K562 (cell line): ENCODE measurements around the gene LTBP1. TPM values are rescaled to one million over a fixed set of nuclear protein-coding genes. Genes with fewer than 3 reads are reported as not detected.

Source experiments
- ATAC-seq: fragments of 200-7000 bp; cut with Tn5 transposase; 3 replicates; pipeline ENCODE4 v1.9.1; 2020; ENCODE audit warnings: moderate library complexity
- BruUV-seq: library from RNA; stranded (reverse); fragments of 400-500 nt; replicated peaks from 2 replicates; lab custom pipeline; 2021; lab: Mats Ljungman, UMichigan
- CTCF ChIA-PET: fragments of 300-600 bp; formaldehyde crosslinking; extraction: SDS; loops from one replicate; lab custom pipeline; 2021; ENCODE audit warnings: low intra/inter-chr PET ratio; lab: Yijun Ruan, JAX
- POLR2A ChIA-PET: fragments of 300-600, 350-650 bp; sonication (Branson Sonifier 250); formaldehyde crosslinking; extraction: SDS; loops from one replicate; lab custom pipeline; 2021; ENCODE audit warnings: antibody characterized with exemption, inconsistent platforms; lab: Yijun Ruan, JAX
- DNase-seq, 4 experiments: peaks; one replicate each; pipeline versions ENCODE4 v3.0.0 to v3.0.0-alpha.2; 2011 to 2018; ENCODE audit warnings: low spot score in 3 of 4, mixed read lengths in 3 of 4; ENCODE audit errors: extremely low read depth in 1 of 4
- FAIRE-seq: peaks from 2 replicates; lab custom pipeline; 2011; peaks lifted over from hg19 to GRCh38; lab: Jason Lieb, UNC
- H2AFZ ChIP-seq: 2 replicates; pipeline ENCODE4 v1.6.0; 2011; ENCODE audit warnings: low read depth, low read length, control low read depth, inconsistent platforms
- H3K27ac ChIP-seq: fragments of 200-600 bp; 3 replicates; pipeline ENCODE4 v1.8.0; 2011; ENCODE audit warnings: low read depth, mild to moderate bottlenecking, control low read depth, inconsistent platforms, low read length, moderate library complexity, mixed read lengths; ENCODE audit errors: extremely low read depth
- H3K27me3 ChIP-seq, 2 experiments: fragments of 300-600 bp in 1 of 2; 2 replicates in 1 of 2; 3 replicates in 1 of 2; pipeline versions ENCODE4 v1.6.0 to v1.8.0; 2011; ENCODE audit warnings: inconsistent platforms in 2 of 2, low read length in 2 of 2, mild to moderate bottlenecking in 1 of 2, mixed read lengths in 1 of 2, moderate library complexity in 1 of 2; ENCODE audit not compliant: control insufficient read depth in 2 of 2, insufficient read depth in 2 of 2
- H3K36me3 ChIP-seq: fragments of 300-600 bp; 3 replicates; pipeline ENCODE4 v1.8.0; 2011; ENCODE audit warnings: mild to moderate bottlenecking, low read length, inconsistent platforms; ENCODE audit not compliant: control insufficient read depth, insufficient read depth
- H3K4me1 ChIP-seq, 2 experiments: fragments of 200-600 bp in 1 of 2; replicated peaks in 1 of 2; 2 replicates in 1 of 2; 3 replicates in 1 of 2; pipeline versions ENCODE4 v1.5.1 to v1.8.0; 2011; ENCODE audit warnings: inconsistent platforms in 2 of 2, low read length in 2 of 2, mild to moderate bottlenecking in 1 of 2, mixed read lengths in 1 of 2, moderate library complexity in 1 of 2; ENCODE audit not compliant: control insufficient read depth in 2 of 2, insufficient read depth in 2 of 2
- H3K4me2 ChIP-seq: 2 replicates; pipeline ENCODE4 v1.6.1; 2011; ENCODE audit warnings: low read length, control low read depth, inconsistent platforms, mixed read lengths; ENCODE audit not compliant: insufficient read depth
- H3K4me3 ChIP-seq: fragments of 200-600 bp; sonication (generic), shearing (Covaris generic); 2 replicates; pipeline ENCODE4 v1.5.1; 2016; ENCODE audit warnings: control low read depth, inconsistent platforms
- H3K79me2 ChIP-seq: fragments of 200-600 bp; 3 replicates; pipeline ENCODE4 v1.8.0; 2011; ENCODE audit warnings: low read length, inconsistent platforms; ENCODE audit not compliant: control insufficient read depth, insufficient read depth
- H3K9ac ChIP-seq, 2 experiments: 2 replicates each; pipeline versions ENCODE4 v1.6.0 to v1.6.1; 2011; ENCODE audit warnings: low read depth in 2 of 2, low read length in 2 of 2, control low read depth in 1 of 2, inconsistent platforms in 1 of 2, mild to moderate bottlenecking in 1 of 2, mixed read lengths in 1 of 2; ENCODE audit not compliant: insufficient read depth in 1 of 2
- H3K9me1 ChIP-seq: one replicate; pipeline ENCODE4 v1.6.0; 2011; ENCODE audit warnings: inconsistent platforms, mild to moderate bottlenecking, low read length, moderate library complexity; ENCODE audit not compliant: control insufficient read depth, insufficient read depth
- H3K9me3 ChIP-seq: replicated peaks from 2 replicates; pipeline ENCODE4 v1.5.1; 2011; ENCODE audit warnings: low read depth, low read length, inconsistent platforms; ENCODE audit not compliant: control insufficient read depth, insufficient read depth
- H4K20me1 ChIP-seq: replicated peaks from 2 replicates; pipeline ENCODE4 v1.6.1; 2011; ENCODE audit warnings: low read length, inconsistent platforms, mixed read lengths; ENCODE audit not compliant: control insufficient read depth, insufficient read depth
- EZH2 ChIP-seq: IDR thresholded peaks from 2 replicates; pipeline ENCODE4 v1.6.1; 2012; ENCODE audit warnings: low read depth, mild to moderate bottlenecking, inconsistent platforms, low read length, borderline replicate concordance
- PCBP2 ChIP-seq: fragments of 200-400 bp; formaldehyde crosslinking; IDR thresholded peaks from 2 replicates; pipeline ENCODE4 v1.6.1; 2018; ENCODE audit warnings: low read length, low read depth, mild to moderate bottlenecking, moderate library complexity; ENCODE audit not compliant: poor library complexity, severe bottlenecking
- ZNF232 ChIP-seq: sonication (generic); formaldehyde crosslinking; IDR thresholded peaks from 2 replicates; pipeline ENCODE4 v1.8.0; 2022; ENCODE audit warnings: mild to moderate bottlenecking, missing genetic modification reagents
- WGBS: fragments of 100-300 bp; shearing (Covaris generic); methylation state at CpG from one replicate; pipeline ENCODE4 v1.1.6; 2016; ENCODE audit warnings: low coverage, mixed read lengths; ENCODE audit not compliant: insufficient coverage; ENCODE audit errors: missing lambda C conversion rate; 5-methylcytosine and 5-hydroxymethylcytosine counted together
- in situ Hi-C: fragments of 300-500 bp; cut with MboI; formaldehyde crosslinking; loops from 4 replicates; pipeline ENCODE4 v1.15.0; 2018; ENCODE audit warnings: inconsistent platforms, mixed read lengths
- intact Hi-C: fragments of 100-400 bp; cut with micrococcal nuclease; formaldehyde crosslinking; loops from 2 replicates; pipeline ENCODE4 v1.14.2; 2022
- polyA plus RNA-seq, 8 experiments: library from polyadenylated mRNA; depleted of rRNA in 4 of 8; stranded (reverse) in 5 of 8; unstranded in 3 of 8; fragments of >200 nt; fragmentation: Nextera tagmentation in 2 of 8; fragmentation: Illumina TruSeq in 1 of 8; extraction: Ambion mirVana in 2 of 8; extraction: Trizol in 1 of 8; gene quantifications; 2 replicates each; pipeline versions ENCODE4 v1.2.1 to v1.2.3, GENCODE V29; 2011 to 2014; ENCODE audit warnings: inconsistent platforms in 1 of 8, missing spikeins in 1 of 8
- total RNA-seq, 7 experiments: library from RNA; depleted of rRNA in 6 of 7; stranded (reverse); fragments of >200 nt in 6 of 7; fragmentation: Illumina TruSeq in 2 of 7; extraction: Trizol in 2 of 7; gene quantifications; 2 replicates each; pipeline versions ENCODE4 v1.2.1 to v1.2.3, GENCODE V29; 2011 to 2021; ENCODE audit warnings: low replicate concordance in 1 of 7

Gene LTBP1
- total and polyA plus RNA-seq, 9 of the 15 experiments (the other 6 are each of a cell fraction or from before 2014, with no cell fraction given), result 3.6 to 16.4 (median 8.5) TPM

DNA sequence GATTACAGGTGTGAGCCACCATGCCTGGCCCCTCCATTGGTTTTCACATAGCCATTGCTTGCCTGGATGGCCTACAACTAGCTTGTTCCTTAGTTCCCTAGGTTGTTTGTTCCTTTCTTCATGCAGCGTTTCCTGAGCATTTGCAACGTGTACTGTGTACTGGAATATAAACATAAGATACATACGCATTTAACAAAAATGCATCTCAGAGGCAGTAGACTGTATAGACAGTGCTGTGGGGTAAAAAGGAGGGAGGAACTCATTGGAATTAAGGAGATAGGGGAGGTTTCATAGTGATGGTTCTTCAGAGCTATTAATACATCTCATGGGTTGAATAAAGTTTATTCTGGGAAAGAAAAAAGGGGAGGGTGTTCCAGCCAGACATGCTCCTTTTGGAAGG lies 269.2 kb downstream of the LTBP1 start:
- H3K9me3 ChIP-seq, result no peaks in the 10 kb centered on the region
- no peaks in the 10 kb centered on the region; the same call in 2 of the 3 replicates for H3K36me3 ChIP-seq
- intact Hi-C loops (no loop called here), in situ Hi-C loops (no loop called here)
- POLR2A ChIA-PET, result no interaction called here
- BruUV-seq, result no TSS peak
- WGBS, result 61% methylated on average over 3 of the region's 3 CpGs
- no peak overlapping the region for H3K9ac ChIP-seq
- H3K4me1 ChIP-seq, result peaks cover 0 to 37% of the 10 kb centered on the region in 2 experiments; a peak in 3 of 5 replicates
- H3K4me2 ChIP-seq, result no peak overlapping the region
- no peaks in the 10 kb centered on the region for H4K20me1 ChIP-seq
- H3K9me1 ChIP-seq, result no peaks in the 10 kb centered on the region
- no peak overlapping the region for H3K4me3 ChIP-seq
- FAIRE-seq, result no peak
- no peaks in the 10 kb centered on the region for H3K79me2 ChIP-seq
- H2AFZ ChIP-seq, result no peak overlapping the region
- CTCF ChIA-PET, result no interaction called here
- TF ChIP-seq ZNF232, result no peak
- TF ChIP-seq, all 486 proteins: peak for 0
- H3K27ac ChIP-seq, result no peak overlapping the region
- H3K27me3 ChIP-seq, result no peaks in the 10 kb centered on the region
- no peak for ATAC-seq
- no peak for DNase-seq

DNA sequence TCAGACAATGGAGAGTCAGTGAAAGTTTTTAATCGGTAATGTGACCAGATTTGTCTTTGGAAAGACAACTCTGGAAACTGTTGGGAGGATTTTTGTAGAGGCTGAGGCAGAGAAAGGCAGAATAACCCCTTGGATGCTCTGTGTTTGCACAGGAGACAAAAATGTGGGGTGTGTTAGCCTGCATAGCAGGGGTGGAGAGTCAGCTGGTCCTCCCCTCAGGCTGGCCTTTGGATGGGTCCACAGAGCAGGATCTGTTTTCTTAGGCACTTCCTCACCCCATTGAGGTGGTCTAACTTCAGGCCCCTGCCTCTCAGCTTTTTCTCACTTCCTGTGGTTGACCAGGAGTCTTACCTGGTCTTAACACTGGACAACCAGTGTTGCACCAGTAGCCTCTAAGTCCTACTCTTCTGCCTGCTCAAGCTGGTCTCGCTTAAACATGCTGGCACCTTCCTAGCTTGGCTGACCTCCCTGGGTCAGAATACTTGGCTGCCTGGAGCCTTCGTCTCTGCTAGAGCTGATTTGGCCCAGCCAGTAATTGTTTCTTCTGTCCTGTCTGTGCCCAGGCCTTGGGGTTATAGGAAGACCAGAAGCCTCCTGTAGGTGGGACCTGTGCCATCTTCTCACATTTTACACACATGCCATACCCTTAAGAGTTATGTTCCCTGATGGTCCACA lies 269.9 kb downstream of the LTBP1 start:
- H3K9ac ChIP-seq, result no peak overlapping the region
- ATAC-seq, result no peak
- H2AFZ ChIP-seq, result no peak overlapping the region
- no peak overlapping the region for H3K4me3 ChIP-seq
- no peak overlapping the region for H3K4me2 ChIP-seq
- 56% methylated on average over 3 of the region's 3 CpGs for WGBS
- no TSS peak for BruUV-seq
- no peaks in the 10 kb centered on the region for H3K27me3 ChIP-seq
- intact Hi-C loops (no loop called here), in situ Hi-C loops (no loop called here)
- H3K36me3 ChIP-seq, result no peaks in the 10 kb centered on the region; the same call in 2 of the 3 replicates
- H3K9me3 ChIP-seq, result no peaks in the 10 kb centered on the region
- POLR2A ChIA-PET, result no interaction called here
- H3K9me1 ChIP-seq, result no peaks in the 10 kb centered on the region
- no peaks in the 10 kb centered on the region for H4K20me1 ChIP-seq
- CTCF ChIA-PET, result no interaction called here
- DNase-seq, result no peak
- no peak overlapping the region for H3K27ac ChIP-seq
- peaks cover 0 to 36% of the 10 kb centered on the region in 2 experiments; a peak in 3 of 5 replicates for H3K4me1 ChIP-seq
- H3K79me2 ChIP-seq, result no peaks in the 10 kb centered on the region
- TF ChIP-seq PCBP2 (no peak), EZH2 (no peak)
- FAIRE-seq, result no peak
